GM19328 (cell line): ENCODE measurements around the gene KIAA0930.
A peak's percentile ranks its signal among the peaks of the same experiment; 100 is the strongest.

Experiments used
- ATAC-seq: cut with Tn5 transposase; IDR thresholded peaks from one replicate; pipeline ENCODE4 v1.9.1; 2021; ENCODE audit warnings: mild to moderate bottlenecking, moderate library complexity; ENCODE audit not compliant: unreplicated experiment

The KIAA0930 gene

DNA sequence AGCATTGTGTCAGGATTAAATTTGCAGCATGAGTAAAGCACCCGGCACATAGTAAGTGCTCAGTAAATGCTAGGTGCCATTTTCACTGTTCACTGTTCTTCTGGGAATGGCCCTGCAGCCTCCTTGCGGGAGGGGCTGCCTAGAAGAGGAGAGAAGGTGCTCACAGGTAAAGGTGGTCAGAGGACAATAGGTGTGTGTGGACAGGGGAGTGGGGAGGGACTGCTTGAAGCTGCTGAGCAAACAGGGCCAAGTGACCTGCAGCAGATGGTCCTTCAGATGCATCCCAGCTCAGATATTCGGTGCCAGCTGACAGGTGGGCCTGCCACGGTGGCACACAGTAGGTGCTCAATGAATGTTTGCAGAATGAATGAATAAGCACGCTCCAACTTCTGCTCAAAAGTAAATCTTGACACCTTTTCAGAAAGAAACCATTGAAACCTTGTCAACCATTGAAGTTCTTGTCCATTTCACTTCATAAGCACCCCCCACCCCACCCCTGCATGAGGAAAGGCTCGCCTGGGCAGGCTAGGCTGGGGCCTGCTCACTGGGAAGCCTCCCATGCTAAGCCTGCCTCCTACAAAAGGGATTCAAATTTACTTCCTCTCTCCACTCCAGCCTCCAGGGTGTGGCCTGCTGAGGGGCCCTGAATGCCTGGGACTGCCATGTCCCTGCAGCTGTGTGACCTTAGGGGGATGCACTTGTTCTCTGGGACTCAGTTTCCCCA is 1.6 kb downstream of the KIAA0930 start:
- no peak for ATAC-seq

- no peak for ATAC-seq
These were observed 2.4 kb downstream of the KIAA0930 start for GRCh38 chr22:45238076-45238956.

- no peak for ATAC-seq
These were observed 3.4 kb downstream of the KIAA0930 start for GRCh38 chr22:45237065-45237990.

- peak; percentile 19 for ATAC-seq
These were observed 4.8 kb downstream of the KIAA0930 start for GRCh38 chr22:45235851-45236342.

DNA sequence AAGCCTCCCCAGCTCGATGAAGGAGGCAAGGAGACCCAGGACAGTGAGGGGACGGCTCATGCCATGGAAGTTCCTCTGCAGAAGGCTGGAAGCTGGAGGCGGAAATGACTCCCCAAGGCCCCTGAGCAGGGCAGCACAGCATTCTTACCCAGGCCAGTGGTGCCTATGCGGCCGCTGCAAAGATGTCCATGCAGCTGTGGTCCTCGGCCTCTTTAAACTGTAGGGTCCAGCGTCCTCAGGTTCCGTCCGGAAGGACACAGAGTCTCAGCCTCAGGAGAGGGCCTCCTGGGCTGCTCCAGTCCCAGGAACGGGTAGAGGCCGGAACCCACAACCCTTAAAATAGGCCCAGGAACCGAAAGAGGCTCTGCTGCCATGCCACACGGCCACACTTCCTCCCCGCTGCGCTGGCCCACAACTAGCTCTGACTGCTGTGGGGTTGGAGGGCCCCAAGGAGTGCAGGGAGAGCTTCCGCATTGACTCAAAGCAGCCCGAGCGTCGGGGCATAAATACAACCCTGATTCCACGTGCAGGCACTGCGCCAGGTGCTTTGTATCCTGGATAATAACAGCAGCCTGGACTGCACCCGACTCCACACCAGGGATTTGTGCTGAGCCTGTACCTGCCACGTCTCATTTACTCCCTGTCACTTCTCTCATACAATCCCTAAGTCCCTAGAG is 5.5 kb downstream of the KIAA0930 start:
- ATAC-seq, result peak; percentile 85

GRCh38 chr22:45233827-45234226 is 6.9 kb downstream of the KIAA0930 start:
- no peak for ATAC-seq

- ATAC-seq, result no peak
These were observed 7.3 kb downstream of the KIAA0930 start for GRCh38 chr22:45233386-45233785.

DNA sequence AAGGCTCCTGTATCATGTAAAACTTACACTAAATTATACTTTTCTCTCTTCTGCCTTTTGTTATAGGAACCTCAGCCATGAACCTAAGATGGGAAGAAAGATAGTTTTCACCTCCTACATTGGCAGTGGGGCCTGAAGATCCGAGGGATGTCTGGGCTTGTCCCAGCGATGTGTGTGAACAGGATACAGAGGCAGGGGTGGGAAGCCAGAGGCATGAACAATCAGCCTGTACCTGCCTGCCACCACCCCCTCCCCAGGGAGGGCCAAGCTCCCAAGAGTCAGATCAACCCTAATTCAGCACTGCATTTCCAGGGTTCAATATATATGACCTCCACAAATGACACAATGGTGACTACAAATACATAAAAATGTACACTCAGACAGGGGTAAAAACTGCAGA is 9.4 kb downstream of the KIAA0930 start:
- ATAC-seq, result no peak

- ATAC-seq, result no peak
These were observed 10.5 kb downstream of the KIAA0930 start for GRCh38 chr22:45230026-45230721.

DNA sequence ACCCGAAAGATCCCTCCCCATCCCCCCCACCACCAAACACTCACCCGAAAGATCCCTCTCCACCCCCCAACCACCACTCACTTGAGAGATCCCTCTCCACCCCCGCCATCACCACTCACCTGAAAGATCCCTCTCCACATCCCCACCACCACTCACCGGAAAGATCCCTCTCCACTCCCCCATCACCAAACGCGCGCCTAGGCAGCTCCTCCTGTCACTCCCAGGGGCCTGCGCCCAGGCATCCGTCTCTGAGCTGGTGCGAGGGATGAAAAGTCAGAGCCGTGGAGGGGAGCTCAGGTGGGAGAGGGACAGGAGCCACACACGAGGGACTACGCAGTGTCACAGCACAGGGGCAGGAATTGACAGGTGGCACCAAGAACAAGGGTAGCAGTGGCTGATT is 11.5 kb downstream of the KIAA0930 start:
- ATAC-seq, result no peak

GRCh38 chr22:45228401-45228754 is 12.3 kb downstream of the KIAA0930 start:
- ATAC-seq, result no peak

DNA sequence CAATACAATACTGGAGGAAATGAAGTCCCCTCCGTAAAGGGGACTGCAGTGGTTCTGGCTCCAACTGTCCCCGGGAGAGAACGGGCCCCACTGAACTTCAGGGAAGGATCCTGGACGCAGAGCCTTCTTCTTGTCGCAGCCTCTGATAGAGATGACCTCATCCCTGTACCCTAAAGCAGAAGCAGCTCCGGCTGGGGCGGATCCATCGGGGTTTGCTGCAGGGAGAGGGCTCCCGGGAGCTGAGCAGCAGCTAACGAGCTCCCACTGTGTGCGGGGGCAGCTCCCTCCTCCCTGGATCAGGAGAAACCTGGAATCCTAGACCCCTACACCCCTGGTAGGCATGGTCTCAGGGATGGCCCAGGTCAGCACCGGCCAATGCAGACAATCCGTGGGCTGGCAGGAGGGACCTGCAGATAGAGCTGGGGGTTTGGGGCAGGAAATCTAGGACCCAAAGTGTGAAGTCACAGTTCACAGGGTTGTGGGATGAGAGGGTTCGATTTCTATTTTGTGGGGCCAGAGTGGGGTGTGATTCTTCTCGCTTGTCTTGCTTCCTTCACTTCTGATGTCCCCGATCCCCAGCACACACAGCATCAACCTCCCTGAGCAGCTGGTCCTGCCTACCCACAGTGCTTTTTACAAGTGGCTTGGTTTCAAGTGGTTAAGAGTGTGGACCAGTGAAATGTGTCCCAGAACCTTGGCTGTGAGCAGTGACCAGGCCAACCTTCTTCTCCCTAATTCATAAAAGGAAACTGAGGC is 12.9 kb downstream of the KIAA0930 start:
- no peak for ATAC-seq

GRCh38 chr22:45226503-45227186 is 14.0 kb downstream of the KIAA0930 start:
- ATAC-seq, result no peak

DNA sequence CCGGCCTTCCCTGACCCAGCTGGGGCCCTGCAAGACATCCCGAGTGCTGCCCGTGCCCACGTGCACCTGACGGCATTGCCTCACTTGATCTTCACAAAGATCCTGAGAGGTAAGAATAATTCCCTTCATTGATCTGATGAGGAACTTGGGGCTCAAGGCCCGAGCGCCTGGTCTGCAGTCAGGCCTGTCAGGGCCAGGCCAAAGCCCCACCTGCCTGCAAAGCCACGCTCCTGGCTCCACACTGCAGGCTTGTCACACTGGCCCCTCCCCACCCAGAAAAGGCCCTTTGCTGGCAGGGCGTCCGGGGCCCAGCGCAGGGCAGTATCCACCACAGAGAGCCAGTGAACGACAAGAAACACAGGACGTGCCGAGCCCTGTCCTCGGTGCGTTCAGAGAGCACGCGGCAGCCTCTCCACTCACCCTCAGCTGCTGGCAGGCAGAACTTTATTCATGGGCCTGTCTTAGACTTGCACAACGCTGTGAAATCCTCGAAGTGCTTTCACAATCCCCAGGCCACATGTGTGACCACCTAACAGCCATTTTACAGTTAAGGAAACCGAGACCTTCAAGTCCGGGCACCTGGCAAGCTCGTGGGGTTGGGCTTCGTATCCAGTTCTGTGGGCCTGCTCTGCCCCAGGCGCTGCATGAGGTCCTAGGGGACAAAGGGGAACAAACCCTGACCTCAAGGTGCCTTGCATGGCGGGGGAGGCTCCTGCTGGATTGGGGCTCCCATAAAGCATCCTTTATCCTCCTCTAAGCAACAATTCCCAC is 14.8 kb downstream of the KIAA0930 start:
- ATAC-seq, result no peak

GRCh38 chr22:45224988-45225731 is 15.5 kb downstream of the KIAA0930 start:
- no peak for ATAC-seq

DNA sequence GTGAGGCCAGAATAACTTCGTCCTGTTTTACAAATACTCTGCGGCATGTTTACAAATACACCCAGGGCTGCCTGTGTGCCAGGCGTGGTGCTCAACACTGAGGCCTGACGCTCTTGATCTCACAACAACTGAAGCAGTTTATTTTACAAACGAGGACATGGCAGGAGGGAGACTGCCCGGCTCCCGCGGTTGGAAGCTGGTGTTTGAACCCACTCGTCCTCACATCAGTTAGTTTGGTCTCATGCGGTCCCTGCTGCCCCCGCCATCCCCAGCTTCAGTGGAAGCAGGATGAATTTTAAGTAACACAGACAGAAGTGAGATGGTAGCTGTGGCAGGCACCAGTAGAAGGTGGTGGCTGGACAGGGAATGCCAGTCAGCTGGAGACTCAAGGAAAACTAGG is 16.4 kb downstream of the KIAA0930 start:
- ATAC-seq, result no peak
